Small intestine (tissue), 7 donors: ENCODE measurements around the gene ADCY7. TPM values are rescaled to one million over a fixed set of nuclear protein-coding genes. Genes with fewer than 3 reads are reported as not detected.

Experiments
- DNase-seq, 2 donors: peaks; one replicate each; pipeline versions ENCODE4 v3.0.0 to v3.0.0-alpha.2; 2013
- FAIRE-seq: peaks from 2 replicates; lab custom pipeline; 2012; peaks lifted over from hg19 to GRCh38; lab: Jason Lieb, UNC
- H3K27ac ChIP-seq, 3 donors: one replicate each; pipeline ENCODE4 v1.5.1; 2013; ENCODE audit warnings: low read length in 2 of 3, mild to moderate bottlenecking in 2 of 3, control low read depth in 1 of 3, inconsistent platforms in 1 of 3, low read depth in 1 of 3, moderate library complexity in 1 of 3
- H3K27me3 ChIP-seq, 3 donors: one replicate each; pipeline ENCODE4 v1.6.1; 2013; ENCODE audit warnings: low read length in 3 of 3, inconsistent platforms in 1 of 3; ENCODE audit not compliant: control insufficient read depth in 3 of 3, insufficient read depth in 3 of 3
- H3K36me3 ChIP-seq, 3 donors: one replicate each; pipeline ENCODE4 v1.6.1; 2013; ENCODE audit warnings: low read length in 3 of 3, inconsistent platforms in 1 of 3, low read depth in 1 of 3, mild to moderate bottlenecking in 1 of 3, moderate library complexity in 1 of 3; ENCODE audit not compliant: control insufficient read depth in 3 of 3, insufficient read depth in 2 of 3
- H3K4me1 ChIP-seq, 3 donors: one replicate each; pipeline ENCODE4 v1.6.1; 2013; ENCODE audit warnings: low read length in 2 of 3, inconsistent platforms in 1 of 3, low read depth in 1 of 3, mild to moderate bottlenecking in 1 of 3, moderate library complexity in 1 of 3; ENCODE audit not compliant: control insufficient read depth in 3 of 3, insufficient read depth in 2 of 3
- H3K4me3 ChIP-seq, 3 donors: one replicate each; pipeline ENCODE4 v1.5.1; 2013; ENCODE audit warnings: low read length in 3 of 3, control low read depth in 1 of 3, inconsistent platforms in 1 of 3, low read depth in 1 of 3, mild to moderate bottlenecking in 1 of 3, moderate library complexity in 1 of 3
- H3K9me3 ChIP-seq, 2 donors: one replicate each; pipeline ENCODE4 v1.6.1; 2013; ENCODE audit warnings: low read depth in 1 of 2, low read length in 1 of 2; ENCODE audit not compliant: control insufficient read depth in 2 of 2, insufficient read depth in 1 of 2
- WGBS, 3 donors: extraction: QIAGEN DNeasy Blood & Tissue Kit; methylation state at CpG; one replicate each; pipeline ENCODE4 v1.1.7; 2013; 5-methylcytosine and 5-hydroxymethylcytosine counted together
- polyA plus RNA-seq, 4 donors: library from polyadenylated mRNA; stranded (reverse) in 3 of 4; unstranded in 1 of 4; fragments of 200-250 nt in 3 of 4; fragments of 120-200 nt in 1 of 4; gene quantifications; one replicate each; pipeline versions ENCODE4 v1.2.1 to v1.2.3, GENCODE V29; 2013
- donor health status: healthy with polysubstance abuse.
- donor health status: control.
- donor health status: control.
- donor health status: Bipolar disorder and iron deficiency.
- donor health status: healthy.

ADCY7 gene
- polyA plus RNA-seq, 4 donors, result 0.45 to 7.3 (median 3.4) TPM

DNA sequence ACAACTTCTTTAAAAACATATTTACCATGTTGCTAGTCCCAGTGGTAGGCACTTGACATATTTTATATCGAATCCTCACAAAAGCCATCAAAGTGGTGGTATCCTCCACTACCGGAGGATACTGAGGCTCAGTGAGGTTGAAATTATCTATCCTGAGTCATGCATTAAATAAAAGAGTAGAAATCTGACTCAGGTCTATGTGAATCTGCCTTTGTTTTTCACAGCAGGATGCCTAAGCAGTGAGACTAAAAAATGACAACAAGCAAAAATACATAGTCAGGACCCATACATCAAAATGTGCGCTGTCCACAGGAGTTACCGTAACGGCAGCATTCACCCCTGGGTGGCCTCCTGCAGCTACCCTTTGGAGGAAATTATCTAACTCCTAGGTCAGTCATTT lies 84.8 kb downstream of the ADCY7 start:
- Histone ChIP-seq H3K4me3 (no peak overlapping the region), H3K27me3 (no peaks in the 10 kb centered on the region), H3K27ac (no peak overlapping the region), H3K36me3 (peaks cover 2 to 8% (median 5%) of the 10 kb centered on the region in 3 donors), H3K9me3 (no peaks in the 10 kb centered on the region), H3K4me1 (no peaks in the 10 kb centered on the region)
- DNase-seq, result no peak
- FAIRE-seq, result no peak
- WGBS, 3 donors, result 94 to 98% (median 97%) methylated on average over 5 of the region's 5 CpGs

- no peak overlapping the region for H3K4me3 ChIP-seq
- no peak for FAIRE-seq
- H3K27me3 ChIP-seq, result no peaks in the 10 kb centered on the region
- peaks cover 2 to 9% (median 5%) of the 10 kb centered on the region in 3 donors for H3K36me3 ChIP-seq
- H3K4me1 ChIP-seq, result no peaks in the 10 kb centered on the region
- no peak for DNase-seq
- no peak overlapping the region for H3K27ac ChIP-seq
- no peaks in the 10 kb centered on the region for H3K9me3 ChIP-seq
- WGBS, 3 donors, result 96 to 100% (median 97%) methylated on average over 2 of the region's 2 CpGs
These were observed 85.6 kb downstream of the ADCY7 start for GRCh38 chr16:50351952-50352351.

GRCh38 chr16:50354082-50354481 lies 87.7 kb downstream of the ADCY7 start:
- peaks cover 2 to 12% (median 12%) of the 10 kb centered on the region in 3 donors for H3K36me3 ChIP-seq
- no peaks in the 10 kb centered on the region for H3K27me3 ChIP-seq
- no peaks in the 10 kb centered on the region for H3K4me1 ChIP-seq
- H3K4me3 ChIP-seq, result no peak overlapping the region
- no peak overlapping the region for H3K27ac ChIP-seq
- 71 to 79% (median 77%) methylated on average over 1 of the region's 1 CpG for WGBS, 3 donors
- DNase-seq (no peak), FAIRE-seq (no peak)
- no peaks in the 10 kb centered on the region for H3K9me3 ChIP-seq

DNA sequence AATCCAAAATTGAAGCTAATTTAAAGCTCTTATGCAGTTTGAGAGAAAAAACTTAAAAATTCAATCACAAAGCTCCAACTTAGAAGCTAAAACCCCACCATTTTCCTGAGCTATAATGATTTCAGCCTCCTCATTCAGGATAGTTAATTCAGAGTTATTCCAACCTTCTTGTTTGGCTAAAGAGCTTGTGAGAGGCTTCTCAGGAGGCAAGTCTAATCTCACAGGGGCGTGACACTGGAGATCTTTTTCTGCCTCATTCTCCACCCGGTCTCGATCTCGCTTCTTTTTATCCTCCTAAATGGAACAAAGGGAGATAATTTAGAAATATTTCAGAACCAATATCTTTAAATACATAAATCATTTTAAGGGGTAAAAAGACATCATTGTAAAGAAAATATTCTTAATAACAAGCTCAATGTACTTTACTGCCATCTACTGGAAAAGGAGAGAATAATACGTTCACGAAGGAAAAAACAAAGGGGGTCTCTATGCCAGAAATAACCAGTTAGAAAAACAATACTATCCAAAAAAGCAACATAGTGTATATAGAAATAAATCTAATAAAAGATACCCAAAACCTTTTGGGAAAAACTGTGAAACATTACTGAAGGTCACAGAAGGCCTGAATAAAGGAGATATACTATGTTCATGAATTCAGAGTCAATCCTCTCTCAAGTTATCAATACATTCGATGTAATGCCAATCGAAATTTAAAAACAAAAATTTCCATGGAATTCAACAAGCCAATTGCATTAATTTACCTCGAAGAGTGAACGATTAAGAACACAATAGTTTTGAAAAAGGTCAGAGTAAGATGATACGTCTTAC lies 88.5 kb downstream of the ADCY7 start:
- H3K27me3 ChIP-seq, result no peaks in the 10 kb centered on the region
- H3K9me3 ChIP-seq, result no peaks in the 10 kb centered on the region
- H3K4me3 ChIP-seq, result no peak overlapping the region
- peaks cover 2 to 14% (median 12%) of the 10 kb centered on the region in 3 donors for H3K36me3 ChIP-seq
- H3K27ac ChIP-seq, result no peak overlapping the region
- DNase-seq (no peak), FAIRE-seq (no peak)
- WGBS, 3 donors, result 81 to 90% (median 88%) methylated on average over 11 of the region's 11 CpGs
- H3K4me1 ChIP-seq, result no peaks in the 10 kb centered on the region

DNA sequence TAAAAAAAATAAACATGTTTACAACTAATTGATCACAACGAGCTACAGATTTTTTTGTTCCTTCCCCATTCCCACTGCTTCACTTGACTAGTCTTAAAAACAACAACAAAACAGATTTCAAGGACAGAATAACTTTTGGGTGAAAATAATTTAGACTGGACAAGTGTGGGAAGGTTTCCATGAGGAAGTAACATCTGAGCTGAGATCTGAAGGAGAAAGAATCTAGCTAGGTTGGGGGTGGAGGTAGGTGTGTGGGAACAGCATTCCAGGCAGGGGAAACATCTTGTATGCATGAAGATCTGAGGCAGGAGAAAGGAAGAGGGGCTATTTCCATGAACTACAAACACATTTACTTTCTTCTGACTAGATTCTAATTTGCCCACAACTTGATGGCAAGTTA lies 93.3 kb downstream of the ADCY7 start:
- no peak for DNase-seq
- peaks cover 3 to 20% (median 17%) of the 10 kb centered on the region in 3 donors for H3K36me3 ChIP-seq
- H3K4me3 ChIP-seq, result no peak overlapping the region
- no peaks in the 10 kb centered on the region for H3K4me1 ChIP-seq
- WGBS, 3 donors, result 31 to 44% (median 36%) methylated on average over 1 of the region's 1 CpG
- no peaks in the 10 kb centered on the region for H3K9me3 ChIP-seq
- no peak overlapping the region for H3K27ac ChIP-seq
- FAIRE-seq, result no peak
- H3K27me3 ChIP-seq, result no peaks in the 10 kb centered on the region

DNA sequence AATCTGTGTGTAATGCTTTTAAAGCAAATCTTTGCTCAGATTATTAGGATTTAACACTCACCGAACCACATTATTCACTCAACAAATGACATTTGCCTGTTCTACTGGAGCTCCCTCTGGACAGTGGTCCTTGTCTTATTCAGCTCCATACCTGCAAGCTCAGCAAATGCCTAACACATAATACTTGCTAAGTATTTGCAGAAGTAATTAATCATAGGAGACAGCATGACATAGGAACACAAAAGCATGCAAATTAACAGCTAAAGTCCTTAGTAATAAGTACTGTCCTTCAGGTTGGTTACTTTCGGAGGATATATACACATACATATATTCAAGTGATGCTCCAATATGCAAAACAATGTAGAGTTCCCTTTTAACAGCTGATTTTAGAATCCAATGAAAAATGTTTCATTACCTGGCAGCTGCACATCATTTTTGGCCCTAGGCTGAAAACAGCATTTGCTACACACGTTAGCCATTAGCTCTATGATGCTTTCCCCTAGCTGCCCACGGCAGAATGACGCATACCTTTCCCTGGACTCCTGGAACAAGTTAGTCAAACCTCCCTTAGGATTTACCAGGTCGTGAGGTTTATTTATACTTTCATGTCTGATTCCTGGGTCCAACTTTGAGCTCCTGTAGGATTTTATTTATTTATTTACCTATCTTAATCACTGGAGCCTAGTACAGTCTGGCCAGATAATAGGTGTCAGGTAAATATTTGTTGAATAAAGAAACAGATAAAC lies 93.9 kb downstream of the ADCY7 start:
- FAIRE-seq (no peak), DNase-seq (no peak)
- Histone ChIP-seq H3K9me3 (no peaks in the 10 kb centered on the region), H3K36me3 (peaks cover 3 to 22% (median 16%) of the 10 kb centered on the region in 3 donors), H3K4me3 (no peak overlapping the region), H3K27ac (no peak overlapping the region), H3K4me1 (no peaks in the 10 kb centered on the region), H3K27me3 (no peaks in the 10 kb centered on the region)
- WGBS, 3 donors, result 66 to 80% (median 75%) methylated on average over 6 of the region's 6 CpGs

DNA sequence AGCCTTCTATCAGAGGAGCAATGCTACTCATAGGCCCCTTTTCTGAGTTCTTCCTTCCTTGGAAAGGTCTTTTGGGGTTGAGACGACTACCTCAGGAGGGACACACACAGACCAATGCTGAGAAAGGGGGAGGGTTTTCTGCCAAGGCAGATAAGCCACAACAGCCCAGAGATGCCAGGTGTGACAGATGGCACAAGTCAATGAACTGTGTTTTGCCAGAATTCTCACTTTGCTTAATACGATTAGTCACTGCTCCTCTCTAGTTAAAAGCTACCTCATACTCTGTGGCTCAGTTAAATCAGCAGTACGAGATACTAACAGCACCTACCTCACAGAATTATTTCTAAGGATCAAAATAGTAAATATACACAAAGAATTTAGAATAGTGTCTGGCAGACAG lies 94.4 kb downstream of the ADCY7 start:
- DNase-seq (no peak), FAIRE-seq (no peak)
- no peaks in the 10 kb centered on the region for H3K27me3 ChIP-seq
- no peaks in the 10 kb centered on the region for H3K9me3 ChIP-seq
- H3K4me1 ChIP-seq, result no peaks in the 10 kb centered on the region
- 53 to 74% (median 66%) methylated on average over 3 of the region's 3 CpGs for WGBS, 3 donors
- H3K4me3 ChIP-seq, result no peak overlapping the region
- H3K27ac ChIP-seq, result peak overlapping the region in 1 of 3 donors; percentile 10
- H3K36me3 ChIP-seq, result peaks cover 3 to 22% (median 16%) of the 10 kb centered on the region in 3 donors

GRCh38 chr16:50363656-50364055 lies 97.3 kb downstream of the ADCY7 start:
- DNase-seq (no peak), FAIRE-seq (no peak)
- peaks cover 0 to 6% (median 3%) of the 10 kb centered on the region in 3 donors for H3K4me1 ChIP-seq
- H3K4me3 ChIP-seq, result no peak overlapping the region
- WGBS, 3 donors, result 62 to 92% (median 78%) methylated on average over 10 of the region's 10 CpGs
- H3K27me3 ChIP-seq, result no peaks in the 10 kb centered on the region
- H3K9me3 ChIP-seq, result no peaks in the 10 kb centered on the region
- H3K27ac ChIP-seq, result no peak overlapping the region
- H3K36me3 ChIP-seq, result peaks cover 3 to 18% (median 11%) of the 10 kb centered on the region in 3 donors
